Loucy (cell line): ENCODE results near the gene SLC16A10.

Experiments used
- H2AFZ ChIP-seq: fragments of 200-600 bp; sonication (generic); 2 replicates; pipeline ENCODE4 v1.6.0; 2016; ENCODE audit warnings: antibody characterized with exemption, mild to moderate bottlenecking, low read length, moderate library complexity
- H3F3A ChIP-seq: fragments of 200-600 bp; 2 replicates; pipeline ENCODE4 v1.6.0; 2016; ENCODE audit warnings: antibody characterized with exemption, low read depth, mild to moderate bottlenecking
- H3K27me3 ChIP-seq: fragments of 200-600 bp; sonication (generic); 2 replicates; pipeline ENCODE4 v1.6.1; 2014; ENCODE audit warnings: low read length, mild to moderate bottlenecking; ENCODE audit not compliant: insufficient read depth, poor library complexity, severe bottlenecking
- H3K36me3 ChIP-seq: fragments of 200-600 bp; sonication (generic); 2 replicates; pipeline ENCODE4 v1.6.1; 2016; ENCODE audit warnings: low read length; ENCODE audit not compliant: insufficient read depth
- H3K4me1 ChIP-seq: fragments of 200-600 bp; sonication (generic); 2 replicates; pipeline ENCODE4 v1.5.1; 2014; ENCODE audit warnings: low read length, mild to moderate bottlenecking; ENCODE audit not compliant: insufficient read depth, poor library complexity, severe bottlenecking
- H3K4me2 ChIP-seq: fragments of 200-600 bp; sonication (generic); 2 replicates; pipeline ENCODE4 v1.6.0; 2014; ENCODE audit warnings: antibody characterized with exemption, low read length, low read depth, mild to moderate bottlenecking; ENCODE audit not compliant: poor library complexity, severe bottlenecking
- H3K4me3 ChIP-seq: fragments of 200-600 bp; sonication (generic); 2 replicates; pipeline ENCODE4 v1.5.1; 2014; ENCODE audit warnings: low read length, mild to moderate bottlenecking, mixed read lengths; ENCODE audit not compliant: poor library complexity, severe bottlenecking
- H3K79me2 ChIP-seq: fragments of 200-600 bp; sonication (generic); 2 replicates; pipeline ENCODE4 v1.6.1; 2014; ENCODE audit warnings: low read length; ENCODE audit not compliant: insufficient read depth
- H3K9ac ChIP-seq: fragments of 200-600 bp; sonication (generic); 2 replicates; pipeline ENCODE4 v1.6.0; 2014; ENCODE audit warnings: mild to moderate bottlenecking, low read depth, low read length, moderate library complexity; ENCODE audit not compliant: poor library complexity, severe bottlenecking
- H3K9me2 ChIP-seq: fragments of 200-600 bp; sonication (generic); replicated peaks from 2 replicates; pipeline ENCODE4 v1.6.1; 2016; ENCODE audit warnings: low read depth, low read length, mixed read lengths
- H3K9me3 ChIP-seq: fragments of 200-600 bp; sonication (generic); 2 replicates; pipeline ENCODE4 v1.6.1; 2014; ENCODE audit warnings: mild to moderate bottlenecking, antibody characterized with exemption, low read length, low read depth; ENCODE audit not compliant: insufficient read depth
- H4K20me1 ChIP-seq: fragments of 200-600 bp; sonication (generic); 2 replicates; pipeline ENCODE4 v1.6.0; 2014; ENCODE audit warnings: antibody characterized with exemption, low read length, mild to moderate bottlenecking; ENCODE audit not compliant: insufficient read depth, poor library complexity, severe bottlenecking
- EZH2phosphoT487 ChIP-seq: fragments of 200-600 bp; IDR thresholded peaks from 2 replicates; pipeline ENCODE4 v1.6.1; 2018; ENCODE audit warnings: antibody characterized with exemption, mild to moderate bottlenecking, moderate library complexity, borderline replicate concordance
- TF ChIP-seq, protein P1 (sequence below): fragments of 200-600 bp; sonication (generic); conservative IDR thresholded peaks from 2 replicates; pipeline ENCODE4 v1.5.1; 2014; ENCODE audit warnings: mild to moderate bottlenecking, antibody characterized with exemption, low read length

The SLC16A10 gene

GRCh38 chr6:111239461-111239860 lies 152.2 kb downstream of the SLC16A10 start:
- no peaks in the 10 kb centered on the region for H3K36me3 ChIP-seq
- no peaks in the 10 kb centered on the region for H4K20me1 ChIP-seq
- no peak overlapping the region for H3K4me2 ChIP-seq
- H3K9me3 ChIP-seq: no peaks in the 10 kb centered on the region
- H3F3A ChIP-seq: no peaks in the 10 kb centered on the region
- no peaks in the 10 kb centered on the region for H3K9me2 ChIP-seq
- no peak overlapping the region for H3K9ac ChIP-seq
- H2AFZ ChIP-seq: no peak overlapping the region
- TF ChIP-seq, protein P1, sequence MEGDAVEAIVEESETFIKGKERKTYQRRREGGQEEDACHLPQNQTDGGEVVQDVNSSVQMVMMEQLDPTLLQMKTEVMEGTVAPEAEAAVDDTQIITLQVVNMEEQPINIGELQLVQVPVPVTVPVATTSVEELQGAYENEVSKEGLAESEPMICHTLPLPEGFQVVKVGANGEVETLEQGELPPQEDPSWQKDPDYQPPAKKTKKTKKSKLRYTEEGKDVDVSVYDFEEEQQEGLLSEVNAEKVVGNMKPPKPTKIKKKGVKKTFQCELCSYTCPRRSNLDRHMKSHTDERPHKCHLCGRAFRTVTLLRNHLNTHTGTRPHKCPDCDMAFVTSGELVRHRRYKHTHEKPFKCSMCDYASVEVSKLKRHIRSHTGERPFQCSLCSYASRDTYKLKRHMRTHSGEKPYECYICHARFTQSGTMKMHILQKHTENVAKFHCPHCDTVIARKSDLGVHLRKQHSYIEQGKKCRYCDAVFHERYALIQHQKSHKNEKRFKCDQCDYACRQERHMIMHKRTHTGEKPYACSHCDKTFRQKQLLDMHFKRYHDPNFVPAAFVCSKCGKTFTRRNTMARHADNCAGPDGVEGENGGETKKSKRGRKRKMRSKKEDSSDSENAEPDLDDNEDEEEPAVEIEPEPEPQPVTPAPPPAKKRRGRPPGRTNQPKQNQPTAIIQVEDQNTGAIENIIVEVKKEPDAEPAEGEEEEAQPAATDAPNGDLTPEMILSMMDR: no peak
- TF ChIP-seq EZH2phosphoT487: no peak
- H3K27me3 ChIP-seq: no peaks in the 10 kb centered on the region
- H3K4me1 ChIP-seq: no peaks in the 10 kb centered on the region
- no peak overlapping the region for H3K4me3 ChIP-seq
- H3K79me2 ChIP-seq: no peaks in the 10 kb centered on the region

DNA sequence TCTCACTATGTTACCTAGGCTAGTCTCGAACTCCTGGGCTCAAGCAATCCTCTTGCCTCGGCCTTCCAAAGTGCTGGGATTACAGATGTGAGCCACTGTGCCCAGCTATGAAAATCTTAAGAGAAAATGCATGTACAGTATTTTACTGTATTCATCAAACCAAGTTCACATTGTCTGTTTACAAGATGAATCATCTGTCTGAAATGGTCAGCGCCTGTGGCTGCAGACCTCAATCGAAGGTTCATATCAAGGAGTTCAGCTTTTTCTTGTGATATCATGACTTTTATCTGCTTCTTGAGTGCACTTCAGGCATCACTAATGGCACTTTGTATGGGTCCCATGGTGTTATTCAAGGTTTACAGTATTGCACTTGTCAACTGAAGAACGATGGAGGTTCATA lies 155.1 kb downstream of the SLC16A10 start:
- Histone ChIP-seq H3K27me3 (no peaks in the 10 kb centered on the region), H3K79me2 (no peaks in the 10 kb centered on the region), H4K20me1 (no peaks in the 10 kb centered on the region), H3K9ac (no peak overlapping the region), H3K9me2 (no peaks in the 10 kb centered on the region), H3F3A (0 out of 2 replicates have a peak, but pooled peaks cover 2% of the 10 kb centered on the region), H2AFZ (no peak overlapping the region), H3K4me3 (no peak overlapping the region), H3K9me3 (no peaks in the 10 kb centered on the region), H3K4me1 (no peaks in the 10 kb centered on the region), H3K36me3 (no peaks in the 10 kb centered on the region), H3K4me2 (no peak overlapping the region)
- TF ChIP-seq, protein P1: no peak
- TF ChIP-seq EZH2phosphoT487: no peak

DNA sequence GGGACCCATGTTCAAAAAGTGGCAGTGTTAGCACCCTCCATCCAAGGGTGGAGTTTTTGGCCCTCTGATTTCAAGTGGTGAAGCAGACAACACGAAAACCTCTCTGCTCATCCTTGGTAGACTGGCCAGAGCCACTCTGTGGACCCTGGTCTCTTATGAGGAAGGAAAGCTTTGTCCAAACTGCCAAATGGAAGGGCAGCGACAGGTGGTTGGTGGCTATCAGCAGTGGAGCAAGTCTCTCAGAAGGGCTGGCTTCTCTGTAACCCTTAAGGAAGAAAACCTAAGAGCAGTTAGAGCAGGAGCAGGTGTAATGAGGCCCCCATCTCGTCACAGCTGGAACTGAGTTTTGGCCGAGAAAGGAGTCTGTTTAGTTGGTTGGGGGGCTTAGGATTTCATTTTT lies 155.8 kb downstream of the SLC16A10 start:
- Histone ChIP-seq H3F3A (0 out of 2 replicates have a peak, but pooled peaks cover 2% of the 10 kb centered on the region), H3K79me2 (no peaks in the 10 kb centered on the region)
- TF ChIP-seq, protein P1: no peak
- TF ChIP-seq EZH2phosphoT487: no peak

More for the DNA sequence above, 155.8 kb downstream of the SLC16A10 start:
- Histone ChIP-seq H3K4me2 (no peak overlapping the region), H3K9ac (no peak overlapping the region), H3K4me3 (no peak overlapping the region), H3K4me1 (no peaks in the 10 kb centered on the region), H3K9me2 (no peaks in the 10 kb centered on the region), H3K27me3 (no peaks in the 10 kb centered on the region), H3K9me3 (no peaks in the 10 kb centered on the region), H4K20me1 (no peaks in the 10 kb centered on the region), H2AFZ (no peak overlapping the region), H3K36me3 (no peaks in the 10 kb centered on the region)
